ENCODE data around the gene SLC4A7.
"Not testable (repeated sequence)": the region's sequence is repeated elsewhere in the genome, so short reads cannot be mapped to it uniquely, and the experiment has no call there.

Gene SLC4A7

DNA sequence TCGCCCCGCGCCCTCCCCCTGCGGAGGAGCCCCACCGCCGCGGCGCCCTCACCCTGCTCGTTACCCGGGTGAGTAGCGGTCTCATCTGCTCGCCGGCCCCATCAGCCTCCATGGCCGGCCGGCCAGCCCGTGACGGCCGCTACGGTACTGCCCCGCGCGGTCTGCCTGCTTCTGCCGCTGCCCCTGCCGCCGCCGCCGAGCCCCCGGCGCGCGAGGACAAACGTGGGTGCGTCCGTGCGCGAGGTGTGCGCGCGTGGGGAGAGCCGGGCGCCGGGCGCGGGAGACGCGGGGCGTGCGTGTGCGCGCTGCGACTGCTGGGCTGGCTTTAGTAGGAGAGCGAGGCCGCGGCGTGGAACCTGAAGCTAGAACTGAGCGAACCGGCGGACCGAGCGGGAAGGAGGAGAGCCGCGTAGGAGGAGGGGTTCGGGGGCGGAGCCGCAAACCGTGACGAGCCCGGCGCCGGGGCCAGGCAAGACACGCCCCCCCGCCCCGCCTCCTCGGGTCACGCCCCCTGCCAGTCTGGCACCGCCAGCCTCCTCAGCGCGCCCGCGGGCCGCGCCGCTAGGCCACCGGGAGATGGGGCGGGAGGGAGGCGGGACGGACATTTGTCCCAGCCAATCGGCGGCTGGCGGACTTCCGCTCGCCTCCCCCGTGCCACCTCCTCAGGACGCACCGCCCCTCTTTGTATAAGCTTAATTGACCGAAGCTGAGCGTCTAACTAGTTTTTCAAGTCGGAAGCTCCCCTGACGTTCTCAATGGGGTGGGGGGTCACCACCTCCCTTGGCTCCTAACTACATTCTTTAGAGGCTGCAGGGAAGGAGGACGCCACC, at the start of gene SLC4A7:
Gene SLC4A7, minus strand, starts transcription at position 370 of the 830 bp plus-strand sequence. Its CDS starts 258 bp downstream, at position 112.
- DNase-seq (ENCODE audit: low read depth in 1 of 2, low spot score in 1 of 2): peak; percentile 97 to 99

DNA sequence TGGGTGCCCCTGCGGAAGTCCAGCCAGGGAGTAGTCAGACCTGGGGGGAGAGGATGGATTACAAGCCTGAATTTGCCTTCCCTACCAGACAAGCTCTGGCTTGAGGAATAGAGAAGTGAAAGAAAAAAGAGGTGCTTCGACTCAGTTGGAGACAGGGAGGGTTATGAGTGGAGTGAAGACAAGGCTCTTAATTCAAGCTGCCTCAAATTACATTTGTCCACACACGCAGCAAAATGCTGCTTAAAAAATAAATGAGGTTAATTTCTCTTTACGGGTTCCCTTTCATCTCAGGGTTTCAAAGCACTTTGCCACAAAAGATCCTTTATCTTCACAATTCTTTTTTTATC, 49.0 kb upstream of the SLC4A7 start:
- no peak for DNase-seq (ENCODE audit: low read depth in 1 of 2, low spot score in 1 of 2)

DNA sequence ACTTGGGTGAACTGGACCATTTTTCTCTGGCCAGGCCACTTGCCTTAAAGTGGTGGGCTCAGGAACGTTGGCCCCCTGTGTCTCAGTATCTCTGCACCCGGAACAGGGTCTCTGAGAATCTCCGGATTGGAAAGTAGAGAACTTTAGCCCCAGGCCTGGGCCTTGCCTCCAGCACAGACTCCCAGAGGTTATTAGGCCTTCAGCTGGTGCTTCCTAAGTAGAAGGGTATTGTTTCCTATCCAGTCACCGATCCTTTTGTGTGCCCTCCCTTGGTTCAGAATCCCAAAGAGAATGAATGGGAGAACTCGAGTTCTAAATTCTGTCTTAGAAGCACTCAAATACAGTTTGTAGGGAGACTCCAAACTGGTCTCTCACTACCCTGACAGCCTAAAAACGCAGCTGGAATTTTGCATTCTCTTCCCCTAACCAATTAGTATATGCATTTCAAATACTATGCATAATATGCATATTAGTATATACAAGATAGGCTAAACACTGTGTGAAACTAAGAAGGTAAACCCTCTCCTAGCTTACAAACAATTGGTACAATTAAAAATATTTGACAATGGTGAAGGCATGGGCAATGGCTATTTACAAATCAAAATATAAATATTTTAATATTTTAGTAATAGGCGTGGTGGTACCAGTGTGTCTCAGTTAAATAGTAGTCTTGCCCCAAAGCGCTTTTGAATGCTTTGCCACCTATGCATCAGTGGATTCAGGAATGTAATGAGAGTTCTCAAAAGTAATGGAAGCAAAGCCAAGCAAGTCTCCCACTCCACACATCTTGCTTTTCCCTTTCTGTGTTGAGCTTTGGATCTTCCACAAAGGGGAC, 48.5 kb upstream of the SLC4A7 start:
- DNase-seq (ENCODE audit: low read depth in 1 of 2, low spot score in 1 of 2): no peak

DNA sequence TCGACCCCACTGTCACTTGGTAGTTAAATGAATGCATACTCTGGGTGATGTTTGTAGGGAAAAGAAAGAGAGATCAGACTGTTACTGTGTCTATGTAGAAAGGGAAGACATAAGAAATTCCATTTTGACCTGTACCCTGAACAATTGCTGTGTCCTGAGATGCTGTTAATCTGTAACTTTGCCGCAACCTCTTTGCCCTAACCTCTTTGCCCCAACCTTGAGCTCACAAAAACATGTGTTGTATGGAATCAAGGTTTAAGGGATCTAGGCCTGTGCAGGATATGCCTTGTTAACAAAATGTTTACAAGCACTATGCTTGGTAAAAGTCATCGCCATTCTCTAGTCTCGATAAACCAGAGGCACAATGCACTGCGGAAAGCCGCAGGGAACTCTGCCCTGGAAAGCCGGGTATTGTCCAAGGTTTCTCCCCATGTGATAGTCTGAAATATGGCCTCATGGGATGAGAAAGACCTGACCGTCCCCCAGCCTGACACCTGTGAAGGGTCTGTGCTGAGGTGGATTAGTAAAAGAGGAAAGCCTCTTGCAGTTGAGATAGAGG, 47.1 kb upstream of the SLC4A7 start:
- not testable (repeated sequence) for DNase-seq (ENCODE audit: low read depth in 1 of 2, low spot score in 1 of 2)

DNA sequence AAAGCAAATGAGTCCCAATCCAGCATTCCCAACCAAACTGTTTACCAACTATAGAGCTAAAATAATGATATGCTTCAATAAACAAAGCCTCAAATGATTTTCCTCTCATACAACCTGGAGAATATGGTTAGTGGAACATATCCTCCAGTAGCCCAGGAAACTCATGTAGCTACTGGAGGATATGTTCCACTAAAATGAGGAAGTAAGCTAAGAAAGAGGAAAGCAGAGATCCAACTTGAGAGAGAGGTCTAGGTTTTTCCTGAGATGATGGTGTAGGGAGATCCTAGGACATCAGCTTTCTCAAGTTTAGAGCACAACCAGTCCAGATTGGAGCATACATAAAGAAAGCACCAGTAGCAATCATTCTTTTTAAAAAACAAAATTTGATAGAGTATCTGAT, 44.6 kb upstream of the SLC4A7 start:
- DNase-seq (ENCODE audit: low read depth in 1 of 2, low spot score in 1 of 2): no peak

DNA sequence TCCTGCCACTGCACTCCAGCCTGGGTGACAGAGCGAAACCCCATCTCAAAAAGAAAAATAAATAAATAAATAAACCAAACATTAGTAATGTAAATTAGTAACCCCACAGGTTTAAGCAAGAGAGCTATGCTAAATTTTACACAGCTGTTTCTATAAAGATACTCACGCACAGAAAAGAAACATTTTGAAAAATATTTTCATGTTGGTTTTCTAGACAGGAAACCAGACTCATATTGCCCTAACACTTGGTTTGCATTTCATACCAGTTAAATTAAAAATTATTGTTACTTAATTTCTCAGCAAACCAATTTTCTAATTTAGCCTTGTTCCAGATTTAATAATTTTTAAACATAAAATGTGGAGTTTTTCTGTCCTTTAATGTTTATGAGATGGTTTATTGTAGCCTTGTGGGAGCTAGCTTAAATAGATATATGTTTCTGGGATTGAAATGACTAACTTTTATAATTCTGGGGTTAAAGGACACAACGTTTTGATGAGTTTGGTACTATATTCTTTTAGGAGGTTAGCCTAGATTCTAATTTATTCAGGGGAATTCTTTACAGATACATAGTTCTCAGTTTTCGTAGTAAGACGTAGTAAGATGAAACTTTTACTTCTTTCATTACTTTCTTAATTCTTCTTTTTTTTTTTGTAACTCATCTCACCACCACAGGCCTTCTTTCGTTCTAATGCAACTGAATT, 42.6 kb upstream of the SLC4A7 start:
- DNase-seq (ENCODE audit: low read depth in 1 of 2, low spot score in 1 of 2): no peak

DNA sequence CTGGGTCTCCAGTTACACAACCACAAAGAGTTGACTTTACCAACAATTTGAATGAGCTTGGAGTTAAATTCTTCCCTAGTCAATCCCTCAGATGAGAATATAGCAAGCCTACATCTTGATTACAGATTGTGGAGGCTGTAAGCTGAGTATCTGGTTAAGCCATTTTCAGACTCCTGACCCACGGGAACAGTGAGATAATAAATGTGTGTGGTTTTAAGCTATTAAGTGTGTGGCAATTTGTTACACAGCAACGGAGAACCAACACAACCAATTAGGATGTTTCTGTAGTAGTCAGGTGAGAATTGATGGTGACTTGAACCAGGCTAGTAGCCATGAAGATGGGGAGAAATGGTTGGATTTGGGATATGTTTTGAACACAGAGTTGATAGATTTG, 37.7 kb upstream of the SLC4A7 start:
- DNase-seq (ENCODE audit: low read depth in 1 of 2, low spot score in 1 of 2): no peak

DNA sequence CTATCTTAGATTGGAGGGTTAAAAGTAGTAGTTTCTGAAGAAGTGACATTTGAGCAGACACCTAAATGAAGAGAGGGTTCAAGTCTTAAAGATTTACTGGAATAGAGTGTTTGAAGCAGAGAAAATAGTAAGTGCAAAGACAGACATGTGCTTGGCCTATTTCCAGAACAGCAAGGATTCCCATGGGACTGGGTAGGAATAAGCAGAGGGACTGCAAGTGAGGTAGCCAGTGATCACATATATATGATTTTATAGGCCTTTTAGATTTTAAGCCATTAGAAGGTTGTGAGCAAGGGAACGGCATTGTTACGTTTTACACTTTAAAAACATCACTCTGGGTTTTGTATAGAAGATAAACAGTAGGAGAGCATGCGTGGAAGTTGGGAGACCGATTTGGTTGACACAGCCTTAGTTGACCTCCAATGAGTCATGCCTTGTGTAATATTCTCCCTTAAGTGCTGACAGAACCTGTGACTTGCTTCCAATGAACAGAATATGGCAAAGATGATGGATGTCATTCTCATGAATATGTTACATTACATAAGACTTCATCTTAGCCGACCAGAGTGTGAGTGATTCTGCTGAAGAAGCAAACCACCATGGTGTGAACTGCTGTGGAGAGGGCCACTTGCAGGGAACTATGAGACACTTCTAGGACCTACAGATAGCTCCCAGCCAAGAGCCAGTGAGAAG, 37.1 kb upstream of the SLC4A7 start:
- no peak for DNase-seq (ENCODE audit: low read depth in 1 of 2, low spot score in 1 of 2)

DNA sequence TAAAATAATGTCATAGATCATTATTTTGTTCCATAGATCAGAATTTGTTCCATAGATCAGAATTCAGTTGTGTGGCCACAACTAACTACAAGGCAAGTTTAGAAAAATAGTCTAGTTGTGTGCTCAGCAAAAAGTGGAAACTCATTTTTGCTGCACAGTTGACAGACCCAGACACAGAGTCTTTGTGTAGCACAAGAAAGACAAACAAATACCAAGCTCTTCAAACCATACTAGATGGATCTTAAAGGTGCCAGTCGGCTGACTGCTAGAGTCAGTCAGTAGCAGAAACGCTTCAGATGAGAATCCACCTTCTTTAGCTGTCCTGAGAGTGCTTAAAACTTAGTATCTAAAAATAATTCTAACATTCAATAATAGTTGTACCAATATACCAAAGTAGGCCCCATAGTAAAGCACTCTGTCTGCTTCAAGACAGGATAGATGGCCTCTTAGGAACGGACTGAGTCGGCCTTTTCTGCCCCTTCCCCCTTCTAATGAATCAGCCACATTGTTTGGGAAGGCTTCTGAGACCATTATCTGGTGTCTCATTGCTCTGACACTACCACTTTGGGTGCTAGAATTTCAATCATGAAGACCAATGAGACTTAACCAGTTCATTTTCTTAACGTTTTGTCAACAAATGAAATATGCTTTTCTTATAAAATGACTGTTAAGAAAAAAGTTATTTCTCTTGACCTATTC, 27.7 kb upstream of the SLC4A7 start:
- no peak for DNase-seq (ENCODE audit: low read depth in 1 of 2, low spot score in 1 of 2)

DNA sequence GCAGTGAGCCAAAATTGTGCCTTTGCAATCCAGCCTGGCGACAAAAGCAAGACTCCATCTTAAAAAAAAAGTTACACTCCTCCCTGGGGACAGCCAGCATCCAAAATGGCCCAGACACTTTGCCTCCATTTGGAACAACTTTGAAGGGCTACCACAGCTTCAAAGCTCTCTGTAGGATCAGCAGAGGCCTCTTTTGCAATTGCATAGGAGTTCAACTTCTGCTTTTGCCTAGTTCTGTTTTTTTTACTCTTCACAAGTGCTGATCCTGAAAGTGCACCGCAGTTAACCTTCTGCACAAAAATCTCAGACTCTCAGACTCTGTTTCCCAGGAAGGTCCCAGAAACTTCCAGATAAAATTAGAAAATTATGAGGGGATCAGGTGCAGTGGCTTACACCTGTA, 25.2 kb upstream of the SLC4A7 start:
- DNase-seq (ENCODE audit: low read depth in 1 of 2, low spot score in 1 of 2): no peak

DNA sequence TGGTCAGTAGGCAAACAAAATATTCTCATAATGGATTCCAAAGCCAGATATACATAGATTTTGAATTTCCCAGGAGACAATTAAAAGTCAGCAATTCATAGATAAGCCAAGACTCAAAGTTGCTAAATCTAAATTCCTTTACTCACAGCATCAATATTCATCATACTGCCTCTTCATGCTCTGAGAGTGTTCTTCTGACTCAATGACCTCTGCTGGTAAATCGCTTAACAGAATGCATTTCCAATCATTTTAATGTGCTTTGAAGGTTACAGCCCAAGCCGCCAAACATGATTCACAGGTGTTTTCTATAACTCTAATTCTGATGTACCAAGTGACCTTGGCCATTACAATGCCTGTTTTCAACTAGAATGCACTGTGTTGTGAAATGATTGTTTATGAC, 24.2 kb upstream of the SLC4A7 start:
- DNase-seq (ENCODE audit: low read depth in 1 of 2, low spot score in 1 of 2): no peak

DNA sequence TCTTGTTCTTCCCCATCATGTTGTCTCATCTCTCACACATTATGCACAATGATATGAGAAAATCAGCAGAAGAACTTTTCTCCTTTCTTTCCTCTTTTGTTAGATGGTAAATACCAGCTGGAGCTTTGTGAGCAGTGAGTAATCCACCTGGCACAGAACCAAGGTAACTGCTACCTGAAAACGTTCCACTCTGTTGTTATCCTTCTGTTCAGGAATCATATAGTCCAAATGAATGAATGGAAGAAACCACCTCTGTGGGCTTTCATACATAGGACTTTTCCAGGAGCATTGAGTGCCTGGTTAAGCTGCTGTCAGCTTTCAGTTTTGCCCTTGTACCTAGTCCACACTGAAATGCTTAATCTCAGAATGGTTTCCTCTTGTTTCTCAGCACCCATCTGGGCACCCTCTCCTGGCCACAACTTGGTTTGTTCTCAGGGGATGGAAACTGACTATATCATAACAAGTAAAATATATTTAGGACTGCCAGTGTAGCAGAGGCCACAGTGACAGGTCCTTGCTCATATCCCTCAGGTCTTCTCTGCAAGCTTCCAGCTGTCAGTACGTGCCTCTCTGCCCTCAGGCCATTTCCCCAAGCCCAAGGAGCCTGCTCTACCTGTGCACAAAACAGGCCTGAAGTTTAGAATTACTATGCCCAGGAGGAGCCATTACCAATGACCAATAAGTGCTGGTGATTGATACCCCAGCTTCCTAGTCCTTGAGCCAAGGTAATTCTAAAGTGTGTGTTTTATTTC, 23.5 kb upstream of the SLC4A7 start:
- DNase-seq (ENCODE audit: low read depth in 1 of 2, low spot score in 1 of 2): no peak

DNA sequence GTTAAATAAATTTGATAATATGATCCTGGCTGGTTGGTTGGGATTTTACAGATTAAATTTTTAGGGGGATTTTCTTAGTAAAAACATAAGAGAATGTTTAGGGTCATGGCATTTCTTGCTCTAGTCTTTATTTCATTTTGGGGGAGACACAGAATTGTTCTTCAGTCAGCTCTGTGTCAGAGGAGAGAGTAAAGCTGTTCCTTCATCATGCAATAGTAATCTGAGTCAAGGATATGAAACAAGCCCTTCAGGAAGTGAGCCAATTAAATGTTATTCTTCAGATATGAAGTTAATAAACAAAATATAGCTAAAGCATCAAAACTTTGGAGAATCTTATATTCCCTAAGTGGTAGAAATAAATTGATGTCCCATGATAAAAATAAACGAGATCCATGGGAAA, 22.9 kb upstream of the SLC4A7 start:
- DNase-seq (ENCODE audit: low read depth in 1 of 2, low spot score in 1 of 2): no peak

DNA sequence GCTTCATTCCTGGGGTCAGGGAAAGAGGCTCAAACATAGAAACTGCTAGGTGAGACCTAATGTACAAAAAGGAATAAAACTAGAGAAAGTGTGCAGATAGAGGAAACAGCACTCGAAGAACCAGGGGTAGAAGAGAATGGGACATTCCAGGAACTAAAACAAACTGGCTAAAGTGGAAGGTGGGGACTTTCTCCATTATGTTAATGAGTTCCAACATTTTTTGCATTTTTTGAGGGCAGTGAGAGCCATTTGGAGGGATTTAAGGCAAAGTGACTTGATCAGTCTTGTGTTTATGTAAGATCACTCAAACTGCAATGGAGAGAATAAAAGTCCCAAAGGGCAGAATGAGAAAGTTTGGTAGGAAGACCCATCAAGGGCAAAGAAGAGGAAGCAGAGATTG, 20.6 kb upstream of the SLC4A7 start:
- DNase-seq (ENCODE audit: low read depth in 1 of 2, low spot score in 1 of 2): no peak

DNA sequence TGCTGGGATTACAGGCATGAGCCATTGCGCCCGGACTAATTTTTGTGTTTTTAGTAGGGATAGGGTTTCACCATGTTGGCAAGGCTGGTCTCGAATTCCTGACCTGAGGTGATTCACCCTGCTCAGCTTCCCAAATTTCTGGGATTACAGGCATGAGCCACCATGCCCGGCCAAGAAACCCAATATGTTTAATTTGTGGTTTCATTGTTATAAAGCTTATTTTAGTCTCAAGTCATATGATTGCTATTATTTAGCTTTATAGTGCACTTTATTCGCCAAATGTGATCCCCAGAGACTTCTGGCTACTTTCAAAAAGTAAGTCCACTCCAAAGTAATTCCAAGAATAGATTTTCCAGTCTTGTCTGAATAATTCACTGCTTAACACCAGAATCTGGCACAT, 19.3 kb upstream of the SLC4A7 start:
- no peak for DNase-seq (ENCODE audit: low read depth in 1 of 2, low spot score in 1 of 2)

DNA sequence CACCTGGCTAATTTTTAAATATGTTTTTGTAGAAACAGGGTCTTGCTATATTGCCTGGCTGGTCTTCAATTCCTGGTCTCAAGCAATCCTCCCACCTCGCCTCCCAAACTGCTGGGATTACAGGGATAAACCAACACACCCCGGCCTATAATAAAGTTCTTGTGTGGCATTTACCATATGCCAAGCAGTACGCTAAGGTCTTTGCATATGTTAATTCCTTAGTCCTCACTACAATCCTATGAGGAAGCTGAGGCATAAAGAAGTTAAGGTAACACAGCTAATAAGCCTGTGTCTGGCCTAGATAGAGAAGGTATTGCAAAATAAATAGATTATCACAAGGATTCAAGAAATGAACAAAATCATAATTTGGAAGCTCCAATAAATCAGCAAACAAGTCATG, 17.6 kb upstream of the SLC4A7 start:
- no peak for DNase-seq (ENCODE audit: low read depth in 1 of 2, low spot score in 1 of 2)

DNA sequence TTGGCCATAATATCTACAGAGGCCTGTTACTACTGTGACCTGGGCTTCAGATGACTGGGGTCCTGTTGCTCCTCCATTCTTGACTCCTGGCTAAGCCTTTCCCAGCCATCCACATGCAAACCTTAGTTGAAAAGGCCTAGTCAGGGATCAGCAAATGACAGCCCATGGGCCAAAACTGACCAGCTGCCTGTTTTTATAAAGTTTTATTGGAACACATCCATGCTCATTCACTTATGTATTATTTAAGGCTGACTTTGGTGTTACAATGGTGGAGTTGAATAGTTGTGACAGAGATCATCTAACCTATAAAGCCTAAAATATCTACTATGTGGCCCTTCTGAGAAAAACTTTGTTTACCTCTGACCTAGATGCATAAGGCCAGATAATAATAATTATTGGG, 16.8 kb upstream of the SLC4A7 start:
- no peak for DNase-seq (ENCODE audit: low read depth in 1 of 2, low spot score in 1 of 2)

DNA sequence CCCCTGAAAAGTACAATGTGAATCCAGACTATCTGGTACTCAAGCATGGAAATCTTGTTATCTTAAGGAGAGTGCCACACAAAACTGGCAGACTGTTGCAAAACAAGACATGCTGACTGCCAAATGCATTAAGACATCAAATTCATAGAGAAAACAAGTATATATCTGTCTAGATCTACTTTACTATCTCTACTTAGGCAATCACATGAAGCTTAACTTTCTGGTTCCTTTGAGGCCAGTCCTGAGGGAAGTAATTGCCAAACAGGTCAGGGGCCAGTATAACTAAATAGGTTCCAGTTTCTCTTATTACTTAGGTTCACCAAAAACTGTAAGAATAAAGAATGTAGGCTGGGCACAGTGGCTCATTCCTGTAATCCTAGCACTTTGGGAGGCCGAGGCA, 15.9 kb upstream of the SLC4A7 start:
- no peak for DNase-seq (ENCODE audit: low read depth in 1 of 2, low spot score in 1 of 2)

DNA sequence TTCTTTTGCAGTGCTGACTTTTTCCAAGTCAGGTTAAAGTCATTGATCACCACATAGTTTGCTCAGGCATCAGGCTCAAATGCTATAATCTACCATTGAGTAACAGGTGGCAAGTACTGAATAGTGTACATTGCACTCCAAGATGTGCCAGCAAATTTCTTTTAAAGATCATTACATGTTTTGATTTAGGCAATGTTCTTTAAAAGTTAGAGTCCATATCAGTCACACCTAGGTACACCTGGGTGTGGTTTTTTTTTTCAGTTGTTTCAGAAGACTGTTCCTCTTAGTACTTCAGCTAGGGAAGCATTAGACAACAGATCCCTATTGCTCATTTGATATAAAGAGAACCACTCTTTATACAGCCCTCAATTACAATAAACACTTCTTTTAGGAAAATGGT, 10.6 kb upstream of the SLC4A7 start:
- no peak for DNase-seq (ENCODE audit: low read depth in 1 of 2, low spot score in 1 of 2)

DNA sequence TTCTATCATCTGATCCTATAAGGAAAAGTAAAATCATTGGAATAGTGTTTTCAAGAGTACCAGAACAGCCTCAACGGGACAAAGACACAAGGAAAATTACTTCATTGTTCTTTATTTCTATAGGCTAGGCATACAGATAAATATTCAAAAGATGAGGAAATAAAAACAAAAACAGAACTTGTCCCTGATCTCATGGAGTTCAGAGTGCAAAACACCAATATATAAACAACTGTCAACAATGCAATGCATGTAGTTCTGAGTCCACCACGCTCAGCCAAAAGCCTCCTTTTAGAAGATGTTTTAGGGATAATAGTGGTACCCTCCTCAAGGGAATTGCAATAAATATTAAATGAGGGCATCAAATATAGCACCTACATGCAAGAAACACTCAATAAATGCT, 4.6 kb upstream of the SLC4A7 start:
- DNase-seq (ENCODE audit: low read depth in 1 of 2, low spot score in 1 of 2): no peak
